ENCODE results near the gene NKAIN1.
"Not testable (repeated sequence)": the region's sequence is repeated elsewhere in the genome, so short reads cannot be mapped to it uniquely, and the experiment has no call there.

Gene NKAIN1

DNA sequence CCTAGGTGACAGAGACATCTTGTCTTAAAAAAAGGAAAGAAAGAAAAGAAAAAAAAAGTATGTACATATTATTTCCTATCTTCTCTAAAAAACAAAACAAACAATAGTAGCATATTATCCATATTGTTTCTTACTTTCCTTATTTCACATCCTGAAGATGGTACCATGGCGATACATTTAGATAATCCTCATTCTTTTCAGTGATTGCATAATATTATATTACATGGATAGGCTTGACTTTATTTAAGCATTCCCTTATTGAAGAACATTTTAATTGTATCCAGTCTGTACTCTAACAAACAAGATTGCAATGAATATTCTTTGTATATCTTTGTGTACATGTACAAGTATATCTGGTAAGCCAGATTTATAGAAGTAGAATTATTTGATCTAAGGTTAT lies 91.3 kb downstream of the NKAIN1 start:
- no peak for DNase-seq

DNA sequence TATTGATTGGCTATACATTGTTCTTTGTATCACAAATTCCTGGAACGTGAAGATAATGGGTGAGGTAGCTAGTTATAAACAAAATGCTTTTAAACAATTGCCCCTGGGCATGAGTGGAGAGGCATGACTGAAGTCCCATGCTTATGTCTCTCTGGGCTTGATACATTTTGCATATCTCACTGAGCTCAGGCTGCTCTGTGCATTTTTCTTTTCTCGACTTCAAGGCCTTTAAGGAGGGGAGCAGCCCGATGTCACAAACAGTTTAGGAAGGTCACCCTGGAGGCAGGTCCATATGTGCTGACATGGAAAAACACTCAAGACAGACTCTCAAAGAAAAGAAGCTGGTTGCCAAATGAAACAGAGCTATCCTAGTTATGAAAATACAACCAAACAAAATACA lies 94.0 kb downstream of the NKAIN1 start:
- DNase-seq, result peak; percentile 16

DNA sequence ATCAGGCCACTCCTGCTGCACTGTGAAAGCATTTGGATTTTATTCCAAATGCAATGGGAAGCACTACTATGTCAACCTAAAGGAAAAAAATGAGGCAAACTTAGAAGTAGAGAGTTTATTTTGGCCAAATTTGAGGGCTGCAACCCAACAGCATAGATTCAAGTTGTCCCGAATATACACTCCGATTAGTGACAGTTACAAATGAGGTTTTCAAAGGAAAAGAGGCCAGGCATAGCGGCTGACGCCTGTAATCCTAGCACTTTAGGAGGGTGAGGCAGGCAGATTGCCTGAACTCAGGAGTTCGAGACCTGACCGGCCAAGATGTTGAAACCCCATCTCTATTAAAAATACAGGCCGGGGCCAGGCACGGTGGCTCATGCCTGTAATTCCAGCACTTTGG lies 95.2 kb downstream of the NKAIN1 start:
- DNase-seq, result no peak

DNA sequence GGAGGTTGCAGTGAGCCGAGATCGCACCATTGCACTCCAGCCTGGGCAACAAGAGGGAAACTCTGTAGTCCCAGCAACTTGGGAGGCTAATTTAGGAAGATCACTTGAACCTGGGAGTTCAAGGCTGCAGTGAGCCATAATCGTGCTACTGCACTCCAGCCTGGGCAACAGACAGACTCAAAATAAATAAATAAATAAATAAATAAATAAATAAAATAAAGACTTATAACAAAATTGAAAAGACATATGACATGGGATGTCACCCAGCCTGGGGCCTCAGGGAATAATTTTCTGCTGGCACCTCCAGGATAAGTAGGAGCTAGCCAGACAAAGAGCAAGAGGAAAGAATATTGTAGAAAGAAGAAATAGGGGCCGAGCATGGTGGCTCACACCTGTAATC lies 96.2 kb downstream of the NKAIN1 start:
- DNase-seq, result no peak

DNA sequence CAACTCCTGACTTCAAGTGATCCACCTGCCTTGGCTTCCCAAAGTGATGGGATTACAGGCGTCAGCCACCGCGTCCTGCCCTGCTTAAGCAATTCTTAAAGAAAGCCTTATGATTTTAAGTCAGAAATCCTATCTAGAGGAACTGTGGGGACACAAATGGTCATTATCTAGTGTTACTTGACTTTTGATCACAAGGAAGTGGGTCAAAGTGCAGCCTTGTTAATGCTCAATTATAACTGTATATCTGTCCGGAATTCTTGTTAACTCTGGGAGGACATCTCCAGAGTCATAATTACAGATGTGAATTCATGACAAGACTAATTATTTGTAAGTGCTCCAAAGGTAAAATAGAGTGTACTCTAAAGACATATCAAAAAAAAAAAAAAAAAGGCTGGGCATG lies 97.3 kb downstream of the NKAIN1 start:
- no peak for DNase-seq

DNA sequence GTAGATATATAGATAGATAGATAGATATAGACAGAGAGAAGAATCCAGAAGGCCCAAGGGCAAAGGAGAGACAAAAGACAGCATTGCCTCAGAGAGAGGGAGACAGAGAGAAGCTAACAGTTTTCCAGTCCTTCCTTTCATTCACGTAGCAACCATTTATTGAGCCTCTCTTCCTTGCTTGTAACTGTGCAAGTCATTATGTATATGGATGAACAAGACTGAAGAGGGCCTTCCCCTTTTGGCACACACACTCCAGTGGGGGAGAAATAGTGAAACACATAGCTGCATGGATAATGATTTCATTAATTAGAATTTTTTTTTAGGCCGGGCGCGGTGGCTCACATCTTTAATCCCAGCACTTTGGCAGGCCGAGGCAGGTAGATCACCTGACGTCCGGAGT lies 99.4 kb downstream of the NKAIN1 start:
- no peak for DNase-seq

DNA sequence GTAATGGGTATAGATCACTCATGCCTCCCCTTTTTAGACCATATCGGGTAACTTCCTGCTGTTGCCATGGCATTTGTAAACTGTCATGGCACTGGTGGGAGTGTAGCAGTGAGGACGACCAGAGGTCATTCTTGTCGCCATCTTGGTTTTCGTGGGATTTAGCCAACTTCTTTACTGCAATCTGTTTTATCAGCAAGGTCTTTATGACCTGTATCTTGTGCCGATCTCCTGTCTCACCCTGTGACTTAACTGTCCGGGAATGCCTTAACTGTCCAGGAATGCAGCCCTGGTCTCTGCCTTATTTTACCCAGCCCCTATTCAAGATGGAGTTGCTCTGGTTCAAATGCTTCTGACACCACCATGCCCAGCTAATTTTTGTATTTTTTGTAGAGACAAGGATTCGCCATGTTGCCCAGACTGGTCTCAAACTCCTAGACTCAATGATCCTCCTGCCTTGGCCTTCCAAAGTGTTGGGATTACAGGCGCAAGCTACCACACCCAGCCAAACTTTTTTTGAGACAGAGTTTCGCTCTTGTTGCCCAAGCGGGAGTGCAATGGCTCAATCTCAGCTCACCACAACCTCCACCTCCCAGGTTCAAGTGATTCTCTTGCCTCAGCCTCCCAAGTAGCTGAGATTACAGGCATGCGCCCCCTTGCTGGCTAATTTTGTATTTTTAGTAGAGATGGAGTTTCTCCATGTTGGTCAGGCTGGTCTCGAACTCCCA lies 100.7 kb downstream of the NKAIN1 start:
- not testable (repeated sequence) for DNase-seq

DNA sequence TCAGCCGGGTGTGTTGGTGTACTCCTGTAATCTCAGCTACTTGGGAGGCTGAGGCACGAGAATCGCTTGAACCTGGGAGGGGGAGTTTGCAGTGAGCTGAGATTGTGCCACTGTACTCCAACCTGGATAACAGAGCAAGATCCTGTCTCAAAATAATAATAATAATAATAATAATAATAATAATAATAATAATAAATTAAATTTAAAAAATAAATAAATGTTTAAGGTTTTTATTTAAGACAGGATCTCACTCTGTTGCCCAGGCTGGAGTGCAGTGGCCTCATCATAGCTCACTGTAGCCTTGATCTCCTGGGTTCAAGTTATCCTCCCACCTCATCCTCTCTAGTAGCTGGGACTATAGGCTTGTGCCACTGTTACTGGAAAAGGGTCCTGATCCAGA lies 101.8 kb downstream of the NKAIN1 start:
- DNase-seq, result not testable (repeated sequence)

DNA sequence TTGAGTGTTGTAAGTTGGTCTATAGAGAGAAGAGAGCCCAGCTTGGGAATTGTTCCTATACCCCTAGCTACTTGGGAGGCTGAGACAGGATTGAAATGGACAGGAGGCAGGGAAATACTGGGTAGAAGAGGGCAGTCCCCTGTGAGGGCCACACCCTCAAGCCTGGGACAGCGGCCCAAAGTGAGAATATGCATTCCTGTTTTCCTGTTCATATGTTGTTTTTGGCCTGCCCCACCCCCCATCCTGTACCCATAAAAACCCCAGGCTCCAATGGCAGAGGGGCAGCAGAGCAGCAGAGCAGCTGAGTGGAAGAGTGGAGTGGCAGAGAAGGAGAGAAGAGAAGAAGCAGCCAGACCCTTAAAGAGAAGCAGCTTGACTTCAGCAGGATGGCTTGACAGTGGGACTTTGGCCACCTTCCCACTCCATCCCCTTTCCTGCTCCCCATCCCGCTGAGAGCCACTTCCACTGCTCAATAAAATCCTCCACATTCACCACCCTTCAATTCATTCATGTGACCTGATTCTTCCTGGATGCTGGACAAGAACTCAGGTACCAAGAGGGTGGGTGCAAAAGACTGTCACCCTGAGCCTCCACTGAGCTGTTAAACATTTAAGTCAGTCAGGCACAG lies 103.6 kb downstream of the NKAIN1 start:
- no peak for DNase-seq

DNA sequence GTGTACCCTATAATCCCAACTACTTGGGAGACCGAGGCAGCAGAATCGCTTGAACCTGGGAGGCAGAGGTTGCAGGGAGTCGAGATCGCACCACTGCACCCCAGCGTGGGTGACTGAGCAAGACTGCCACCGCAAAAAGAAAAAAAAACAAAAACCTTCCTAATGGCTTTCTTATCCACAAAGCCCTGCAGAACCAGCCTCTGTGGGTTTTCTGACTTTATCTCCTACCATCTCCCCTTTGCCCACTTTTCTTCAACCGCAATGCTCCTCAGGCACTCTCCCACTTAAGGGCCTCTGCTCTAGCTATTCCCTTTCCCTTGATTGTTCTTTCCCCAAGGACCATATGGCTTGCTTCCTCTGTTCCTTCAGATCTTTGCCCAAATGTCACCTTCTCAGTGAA lies 106.3 kb downstream of the NKAIN1 start:
- no peak for DNase-seq
